BLaER1 (cell line): ENCODE measurements around the gene ZBTB46.

Experiments
- H3K27ac ChIP-seq: shearing (Covaris generic); formaldehyde crosslinking; 2 replicates; pipeline ENCODE4 v1.8.1; 2022
- H3K27me3 ChIP-seq: shearing (Covaris generic); formaldehyde crosslinking; 2 replicates; pipeline ENCODE4 v1.8.1; 2022
- H3K36me3 ChIP-seq: shearing (Covaris generic); formaldehyde crosslinking; 2 replicates; pipeline ENCODE4 v1.8.1; 2022
- H3K4me1 ChIP-seq: shearing (Covaris generic); formaldehyde crosslinking; 2 replicates; pipeline ENCODE4 v1.8.1; 2022
- H3K4me2 ChIP-seq: shearing (Covaris generic); formaldehyde crosslinking; 2 replicates; pipeline ENCODE4 v1.8.1; 2022
- H3K4me3 ChIP-seq: shearing (Covaris generic); formaldehyde crosslinking; 2 replicates; pipeline ENCODE4 v1.8.1; 2022
- H3K9ac ChIP-seq: shearing (Covaris generic); formaldehyde crosslinking; 2 replicates; pipeline ENCODE4 v1.8.1; 2022
- H3K9me3 ChIP-seq: shearing (Covaris generic); formaldehyde crosslinking; 2 replicates; pipeline ENCODE4 v1.8.1; 2022
- H4K20me1 ChIP-seq: shearing (Covaris generic); formaldehyde crosslinking; 2 replicates; pipeline ENCODE4 v1.8.1; 2022
- Cebpa-rat ChIP-seq: shearing (Covaris generic); IDR thresholded peaks from 2 replicates; pipeline ENCODE4 v1.8.1; 2022

Gene ZBTB46

GRCh38 chr20:63750807-63751470 lies 80.1 kb downstream of the ZBTB46 start:
- Histone ChIP-seq H3K27me3 (no peaks in the 10 kb centered on the region), H3K4me3 (peak overlapping the region; percentile 46; the same call in 1 of the 2 replicates), H4K20me1 (no peaks in the 10 kb centered on the region), H3K9ac (peak overlapping the region; percentile 66; the same call in 1 of the 2 replicates), H3K4me2 (peak overlapping the region; percentile 93), H3K4me1 (peaks cover 66% of the 10 kb centered on the region), H3K36me3 (no peaks in the 10 kb centered on the region), H3K27ac (peak overlapping the region; percentile 72), H3K9me3 (no peaks in the 10 kb centered on the region)
- TF ChIP-seq Cebpa-rat, result no peak

GRCh38 chr20:63749597-63750508 lies 81.2 kb downstream of the ZBTB46 start:
- no peak overlapping the region for H3K4me3 ChIP-seq
- H4K20me1 ChIP-seq, result no peaks in the 10 kb centered on the region
- no peaks in the 10 kb centered on the region for H3K9me3 ChIP-seq
- no peak overlapping the region for H3K9ac ChIP-seq
- no peak for TF ChIP-seq Cebpa-rat
- H3K27me3 ChIP-seq, result no peaks in the 10 kb centered on the region
- H3K36me3 ChIP-seq, result no peaks in the 10 kb centered on the region
- peak overlapping the region; percentile 40; the same call in 1 of the 2 replicates for H3K27ac ChIP-seq
- H3K4me2 ChIP-seq, result peak overlapping the region; percentile 93
- peaks cover 67% of the 10 kb centered on the region for H3K4me1 ChIP-seq

- Histone ChIP-seq H3K9ac (no peak overlapping the region), H3K4me2 (peak overlapping the region; percentile 75), H3K27me3 (no peaks in the 10 kb centered on the region), H3K9me3 (no peaks in the 10 kb centered on the region), H3K36me3 (no peaks in the 10 kb centered on the region), H3K4me3 (no peak overlapping the region), H3K4me1 (peaks cover 67% of the 10 kb centered on the region), H3K27ac (peak overlapping the region; percentile 68; the same call in 1 of the 2 replicates), H4K20me1 (no peaks in the 10 kb centered on the region)
- TF ChIP-seq Cebpa-rat, result no peak
Measured at GRCh38 chr20:63748934-63749270, 82.2 kb downstream of the ZBTB46 start.

- Histone ChIP-seq H4K20me1 (no peaks in the 10 kb centered on the region), H3K4me1 (peaks cover 65% of the 10 kb centered on the region), H3K4me2 (peak overlapping the region; percentile 75), H3K36me3 (peaks cover 4% of the 10 kb centered on the region), H3K27me3 (no peaks in the 10 kb centered on the region), H3K4me3 (no peak overlapping the region), H3K9ac (no peak overlapping the region), H3K9me3 (no peaks in the 10 kb centered on the region), H3K27ac (peak overlapping the region; percentile 68)
- no peak for TF ChIP-seq Cebpa-rat
Measured at GRCh38 chr20:63748070-63748933, 82.8 kb downstream of the ZBTB46 start.

- H3K4me1 ChIP-seq, result peaks cover 60% of the 10 kb centered on the region
Measured at GRCh38 chr20:63747622-63748069, 83.4 kb downstream of the ZBTB46 start.

GRCh38 chr20:63746751-63747315 lies 84.2 kb downstream of the ZBTB46 start:
- Histone ChIP-seq H3K9ac (0 out of 2 replicates have a peak overlapping the region, but pooled peaks have one; percentile 15), H3K27me3 (no peaks in the 10 kb centered on the region), H3K4me3 (no peak overlapping the region), H4K20me1 (no peaks in the 10 kb centered on the region), H3K4me2 (peak overlapping the region; percentile 69), H3K36me3 (peaks cover 17% of the 10 kb centered on the region), H3K27ac (0 out of 2 replicates have a peak overlapping the region, but pooled peaks have one; percentile 35), H3K9me3 (no peaks in the 10 kb centered on the region), H3K4me1 (peaks cover 60% of the 10 kb centered on the region)
- no peak for TF ChIP-seq Cebpa-rat

More at GRCh38 chr20:63747622-63748069, 83.4 kb downstream of the ZBTB46 start:
- no peaks in the 10 kb centered on the region for H3K27me3 ChIP-seq
- peak overlapping the region; percentile 75 for H3K4me2 ChIP-seq
- no peaks in the 10 kb centered on the region for H3K9me3 ChIP-seq
- no peak overlapping the region for H3K4me3 ChIP-seq
- H4K20me1 ChIP-seq, result no peaks in the 10 kb centered on the region
- no peak for TF ChIP-seq Cebpa-rat
- peak overlapping the region; percentile 68 for H3K27ac ChIP-seq
- H3K9ac ChIP-seq, result no peak overlapping the region
- H3K36me3 ChIP-seq, result peaks cover 10% of the 10 kb centered on the region

- Histone ChIP-seq H3K4me1 (peaks cover 64% of the 10 kb centered on the region), H4K20me1 (0 out of 2 replicates have a peak, but pooled peaks cover 2% of the 10 kb centered on the region), H3K27me3 (no peaks in the 10 kb centered on the region), H3K9ac (0 out of 2 replicates have a peak overlapping the region, but pooled peaks have one; percentile 15), H3K9me3 (no peaks in the 10 kb centered on the region), H3K36me3 (peaks cover 24% of the 10 kb centered on the region), H3K4me3 (no peak overlapping the region), H3K4me2 (peak overlapping the region; percentile 69), H3K27ac (0 out of 2 replicates have a peak overlapping the region, but pooled peaks have one; percentile 35)
- no peak for TF ChIP-seq Cebpa-rat
Measured at GRCh38 chr20:63745961-63746731, 84.9 kb downstream of the ZBTB46 start.

- Histone ChIP-seq H3K27me3 (no peaks in the 10 kb centered on the region), H4K20me1 (0 out of 2 replicates have a peak, but pooled peaks cover 10% of the 10 kb centered on the region), H3K27ac (no peak overlapping the region), H3K9ac (no peak overlapping the region), H3K36me3 (peaks cover 24% of the 10 kb centered on the region), H3K9me3 (no peaks in the 10 kb centered on the region), H3K4me3 (no peak overlapping the region), H3K4me2 (no peak overlapping the region), H3K4me1 (peaks cover 64% of the 10 kb centered on the region)
- no peak for TF ChIP-seq Cebpa-rat
Measured at GRCh38 chr20:63745424-63745805, 85.6 kb downstream of the ZBTB46 start.
